NCI-H345 (cell line): Measurements from ENCODE around the gene OR2V2.

ENCODE experiments used
- DNase-seq: peaks from one replicate; lab custom pipeline; 2025; lab: John Stamatoyannopoulos, UW

OR2V2 gene

DNA sequence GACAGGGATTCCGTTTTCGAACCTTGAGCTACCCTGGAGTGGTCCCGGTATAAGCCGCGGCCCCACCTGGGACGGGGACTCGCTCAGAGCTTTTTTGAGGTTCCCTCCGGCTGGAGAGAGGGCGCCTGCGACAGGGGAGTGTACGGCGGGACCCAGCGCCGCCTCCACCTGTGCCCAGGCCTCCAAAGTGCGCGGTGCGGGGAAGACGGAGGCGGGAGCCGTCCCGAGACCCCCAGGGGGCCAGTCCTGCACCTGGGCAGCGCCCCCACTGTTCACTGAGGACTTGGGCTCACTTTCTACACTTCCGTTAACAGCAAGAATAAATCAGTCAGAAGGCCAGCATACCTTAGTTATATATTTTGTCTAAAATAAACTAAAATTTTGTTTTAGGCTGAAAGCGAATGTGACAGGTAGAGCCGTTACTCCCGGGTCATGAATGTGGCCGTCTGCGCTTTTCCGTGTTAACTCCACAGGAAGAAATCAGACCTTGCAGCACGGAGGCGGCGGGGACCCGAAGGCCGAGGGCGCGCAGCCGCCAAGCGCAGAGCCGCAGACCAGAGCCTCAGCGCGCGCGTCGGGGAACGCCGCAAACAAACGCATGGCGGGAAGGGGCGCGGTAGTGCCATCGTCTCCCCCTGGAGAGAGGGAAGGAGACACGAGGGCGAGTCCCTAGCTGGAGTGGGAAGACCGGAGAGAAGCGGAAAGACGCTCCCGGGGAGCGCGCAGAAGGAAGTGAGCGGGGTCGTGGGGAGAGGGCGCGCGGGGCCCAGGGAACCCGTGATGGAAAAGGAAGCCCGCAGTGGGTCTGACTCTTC, 43.5 kb downstream of the OR2V2 start:
- DNase-seq = no peak

DNA sequence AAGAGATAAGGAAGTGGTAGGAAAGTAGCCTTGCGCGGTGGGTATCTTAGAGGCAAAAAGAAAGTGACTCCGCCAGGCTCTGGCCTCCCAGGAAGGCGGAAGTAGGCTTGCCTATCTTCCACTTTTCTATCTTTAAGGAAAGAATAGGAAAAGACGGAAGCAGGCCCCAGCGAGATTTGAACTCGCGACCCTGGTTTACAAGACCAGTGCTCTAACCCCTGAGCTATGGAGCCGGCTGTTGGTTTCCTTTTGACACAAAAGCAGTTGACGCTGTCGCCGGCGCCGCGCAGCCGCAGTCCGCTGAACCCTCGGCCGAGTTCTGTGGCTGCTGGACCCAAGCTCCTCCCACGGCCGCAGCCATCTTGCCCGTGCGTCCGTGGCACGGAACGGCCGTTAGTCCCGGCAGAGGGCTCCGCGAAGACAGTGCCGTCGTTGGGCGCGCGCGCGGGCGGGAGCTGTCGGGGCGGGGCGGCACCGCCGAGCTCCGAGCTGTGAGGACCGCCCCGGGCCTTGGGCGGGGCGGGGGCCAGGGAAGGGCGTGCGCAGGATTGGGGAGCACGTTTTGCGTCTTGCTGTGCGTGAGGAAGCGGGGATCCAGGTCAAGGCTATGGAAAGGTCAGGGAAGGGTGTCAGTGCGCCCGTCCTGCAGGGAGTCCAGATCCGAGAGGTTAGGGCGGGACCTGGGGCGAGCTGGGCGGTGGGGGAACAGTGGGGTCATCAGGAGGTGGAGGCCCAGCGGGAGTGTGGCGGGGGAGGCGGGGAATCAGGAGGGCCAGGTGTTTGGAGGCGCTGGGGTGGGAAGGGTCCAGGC, 44.3 kb downstream of the OR2V2 start:
- DNase-seq = no peak

DNA sequence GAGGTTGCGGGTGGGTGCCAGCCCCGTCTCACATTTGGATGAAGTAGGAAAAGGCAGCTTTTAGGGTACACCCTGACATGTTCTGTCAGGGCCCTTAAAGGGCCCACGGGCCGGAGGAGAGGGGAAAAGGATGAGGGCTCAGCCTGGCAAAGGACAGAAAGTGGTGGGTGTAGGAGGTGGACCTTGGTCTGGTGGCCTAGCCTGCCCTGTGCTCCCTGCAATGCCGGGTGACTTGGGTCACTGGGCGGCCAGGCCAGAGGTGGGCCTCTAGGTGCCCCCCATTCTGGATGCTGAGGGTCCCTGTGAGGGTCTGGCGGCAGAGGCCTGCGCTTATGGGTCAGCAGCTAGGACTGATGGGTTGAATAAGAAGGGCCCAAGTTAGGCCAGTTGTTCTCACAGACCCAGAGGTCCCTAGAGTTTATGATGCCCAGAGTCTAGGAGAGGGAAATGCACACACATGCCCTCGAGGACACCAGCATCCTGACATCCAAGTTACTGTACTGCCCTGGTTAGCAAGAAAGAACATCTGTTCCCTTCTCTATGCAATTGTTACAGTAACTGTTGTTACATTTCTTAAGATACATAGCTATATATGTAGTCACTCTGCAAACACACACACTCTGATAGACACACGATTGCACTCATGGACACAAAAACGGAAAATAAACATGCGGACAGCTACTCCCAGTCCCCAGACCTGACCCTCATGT, 45.1 kb downstream of the OR2V2 start:
- no peak for DNase-seq

DNA sequence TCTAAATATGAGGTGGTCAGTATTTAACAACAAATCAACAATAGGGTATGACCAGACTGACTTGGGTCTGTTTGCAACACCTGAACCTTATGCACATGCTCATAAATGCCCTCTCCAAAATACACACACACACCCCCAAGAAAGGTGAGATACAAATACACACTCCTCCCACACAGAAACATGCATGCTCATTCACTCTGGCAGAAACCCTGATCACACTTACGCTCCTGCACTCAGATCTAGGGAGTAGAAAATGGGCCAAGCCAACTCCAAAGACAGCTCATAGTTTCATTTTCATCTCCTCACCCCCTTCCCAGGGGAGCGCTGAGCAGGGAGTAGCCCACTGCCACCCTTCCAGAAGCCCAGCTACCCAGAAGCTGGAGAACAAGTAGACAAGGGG, 46.3 kb downstream of the OR2V2 start:
- DNase-seq = no peak

DNA sequence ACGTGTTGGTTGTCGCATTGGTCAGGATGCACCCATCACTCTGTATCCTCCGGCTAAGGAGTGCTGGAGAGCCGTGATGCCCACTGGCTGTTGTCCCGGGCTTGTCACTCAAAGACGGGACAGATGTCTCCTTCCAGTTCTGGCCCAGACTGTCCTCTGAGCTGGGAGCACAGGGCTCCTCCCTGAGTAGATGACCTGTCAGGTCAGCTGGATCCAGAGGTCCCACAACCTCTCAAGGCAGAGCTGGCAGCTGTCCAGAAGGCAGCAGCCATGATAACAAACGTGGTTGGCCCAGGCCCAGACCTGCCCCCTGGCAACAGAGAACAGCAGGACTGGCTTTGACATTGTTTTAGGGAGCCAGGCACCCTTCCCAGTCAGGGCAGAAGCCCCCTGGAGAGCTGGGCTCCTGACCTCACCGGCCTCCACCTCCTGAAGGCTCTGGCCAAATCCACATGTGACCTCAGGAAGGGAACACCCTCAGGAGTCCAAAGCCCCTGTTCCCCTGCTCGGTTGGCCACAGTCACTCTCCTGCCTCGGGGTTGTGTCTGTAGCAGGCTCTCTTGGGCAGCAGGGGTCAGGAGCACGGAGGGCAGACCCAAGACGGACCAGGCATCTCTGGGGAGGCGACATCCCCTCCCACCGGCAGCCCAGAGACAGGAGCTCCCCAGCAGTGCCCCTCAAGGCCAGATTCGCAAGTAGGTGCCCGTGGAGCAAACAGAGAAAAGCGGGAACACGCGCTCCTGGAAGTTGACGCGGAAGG, 47.3 kb downstream of the OR2V2 start:
- no peak for DNase-seq

DNA sequence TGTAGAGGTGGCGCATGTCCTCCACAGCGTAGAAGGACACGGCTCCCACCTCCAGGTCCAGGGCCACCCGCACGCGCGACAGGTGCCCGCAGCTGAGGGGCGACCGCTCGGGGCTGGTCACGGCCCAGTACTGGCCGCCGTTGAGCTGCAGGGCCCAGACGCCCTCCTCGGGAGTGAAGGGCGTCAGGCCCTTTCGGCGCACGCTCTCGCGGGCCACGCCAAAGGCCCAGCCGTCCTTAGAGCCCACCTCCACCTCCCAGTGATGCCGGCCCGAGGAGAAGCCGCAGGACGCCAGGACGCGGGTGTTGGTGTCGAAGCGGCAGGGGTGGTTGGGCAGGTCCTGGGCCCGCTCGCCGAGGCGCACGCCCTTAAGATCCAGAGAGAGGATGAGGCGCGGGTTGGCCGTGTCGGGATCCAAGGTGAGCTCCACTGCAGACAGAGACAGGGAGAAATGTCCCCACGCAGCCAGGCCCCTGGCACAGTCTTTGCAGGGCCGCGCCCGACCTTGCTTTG, 47.9 kb downstream of the OR2V2 start:
- DNase-seq = no peak

DNA sequence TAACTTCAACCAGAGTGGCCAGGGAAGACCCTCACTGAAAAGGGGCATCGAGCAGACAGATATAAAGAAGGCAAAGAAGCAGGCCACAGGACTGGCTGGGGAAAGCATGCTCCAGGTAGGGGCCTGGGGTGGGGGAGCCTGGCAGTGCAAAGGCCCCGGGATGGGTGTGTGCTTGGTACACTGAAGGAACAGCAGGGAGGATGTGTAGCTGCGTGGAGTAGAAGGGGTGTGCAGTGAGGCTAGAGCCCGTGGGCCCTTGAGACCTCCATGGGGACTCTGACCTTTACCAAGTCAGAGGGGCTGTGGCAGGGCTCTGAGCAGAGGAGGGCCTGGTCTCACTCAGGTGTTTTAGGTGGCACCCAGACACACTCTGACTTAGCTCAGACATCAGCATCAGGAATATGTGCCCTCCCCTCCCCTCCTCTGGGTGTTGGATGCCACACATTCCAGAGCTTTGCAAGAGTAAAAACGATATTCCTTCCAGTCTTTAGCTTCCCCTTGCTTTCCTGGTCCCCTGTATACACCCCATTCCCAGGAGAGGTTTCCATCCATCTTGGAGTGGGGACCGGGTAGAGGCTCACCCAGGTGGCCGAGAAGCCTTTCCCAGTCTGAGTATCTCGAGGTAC, 50.1 kb downstream of the OR2V2 start:
- no peak for DNase-seq

DNA sequence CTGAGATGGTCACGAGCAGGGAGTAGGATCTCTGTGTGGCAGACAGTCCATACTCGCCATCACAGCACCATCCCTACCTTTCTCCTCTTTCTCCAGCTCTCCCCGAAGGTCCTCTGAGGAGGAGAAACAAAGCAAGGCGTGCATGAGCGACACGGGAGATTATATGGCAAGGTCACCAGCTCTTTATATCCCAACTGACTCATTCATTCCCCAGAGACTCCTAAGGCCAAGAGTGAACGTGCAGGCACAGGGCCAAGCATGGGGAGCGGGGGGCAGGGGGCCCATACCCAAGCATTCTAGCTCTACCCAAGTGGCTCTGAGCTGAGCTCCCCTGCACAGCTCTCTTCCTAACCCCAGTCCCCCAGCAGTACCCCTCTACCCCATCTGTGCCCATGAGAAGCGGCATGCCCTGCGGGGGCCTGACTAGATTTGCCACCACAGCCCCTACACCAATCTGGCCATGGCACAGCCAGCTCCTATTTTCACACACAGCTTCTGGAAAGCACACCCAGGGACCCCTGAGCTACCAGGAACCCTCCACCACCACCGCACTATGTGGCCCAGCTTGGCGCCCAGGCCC, 50.8 kb downstream of the OR2V2 start:
- no peak for DNase-seq

DNA sequence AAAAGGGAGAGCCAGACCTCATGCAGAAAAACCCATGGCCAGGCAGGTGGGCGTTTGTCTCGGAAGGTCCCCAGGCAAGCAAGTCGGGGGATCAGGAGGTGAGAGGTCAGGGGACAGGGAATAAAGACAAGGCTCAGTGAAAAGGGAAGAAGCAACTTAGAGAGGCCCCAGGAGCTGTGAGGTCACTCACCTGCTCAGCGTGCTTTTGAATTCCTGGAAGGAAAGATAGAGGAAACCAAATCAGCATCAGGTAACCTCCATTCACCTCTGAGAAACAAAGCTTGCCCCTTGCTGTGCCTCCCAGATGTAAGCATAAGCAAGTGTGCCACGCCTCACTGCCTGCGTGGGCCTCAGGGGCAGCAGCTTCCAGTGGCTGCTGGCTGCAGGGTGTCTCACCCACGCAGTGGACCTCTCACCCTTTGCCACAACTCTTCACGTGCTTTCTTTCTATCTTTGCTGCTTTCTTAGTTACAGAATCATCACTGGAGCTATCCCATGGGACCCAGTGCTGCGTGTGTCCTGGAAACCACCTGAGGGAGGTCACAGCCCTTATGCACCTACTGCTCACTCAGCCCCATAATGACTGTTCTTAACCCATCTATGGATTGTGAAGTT, 51.6 kb downstream of the OR2V2 start:
- no peak for DNase-seq

DNA sequence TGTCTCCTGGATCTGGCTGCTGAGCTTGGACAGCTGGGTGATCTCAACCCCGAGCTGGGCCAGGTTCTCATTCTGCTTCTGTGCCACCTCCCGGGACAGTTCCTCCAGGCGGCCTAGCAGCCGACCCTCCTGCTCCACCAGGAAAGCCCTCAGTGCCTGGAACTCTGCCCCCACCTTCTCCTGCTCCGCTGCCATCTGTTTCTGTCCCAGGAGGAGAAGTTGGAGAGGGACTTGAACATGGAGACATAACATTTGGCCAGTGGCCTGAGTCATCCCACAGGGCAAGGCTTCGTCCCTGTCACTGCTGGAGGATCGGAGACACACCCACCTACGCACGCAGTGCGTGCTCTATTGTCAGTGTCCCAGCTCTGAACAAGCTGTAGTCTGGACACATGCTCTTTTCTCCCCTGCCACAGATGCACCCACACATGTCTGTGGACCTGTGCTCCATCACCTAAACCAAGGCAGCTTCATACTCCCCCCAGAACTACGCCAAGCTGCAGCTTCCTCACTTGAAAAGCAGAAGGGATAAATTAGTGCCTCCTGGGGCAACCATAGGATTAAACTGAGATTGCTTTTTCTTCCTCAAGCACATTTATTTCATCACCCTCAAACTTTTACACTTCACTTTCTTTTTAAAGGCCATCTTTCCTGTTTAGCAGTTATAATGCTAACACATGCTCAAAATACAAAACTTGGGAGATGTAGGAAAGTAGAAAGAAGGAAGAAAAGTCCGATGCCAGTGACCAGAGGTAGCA, 52.7 kb downstream of the OR2V2 start:
- DNase-seq = no peak

DNA sequence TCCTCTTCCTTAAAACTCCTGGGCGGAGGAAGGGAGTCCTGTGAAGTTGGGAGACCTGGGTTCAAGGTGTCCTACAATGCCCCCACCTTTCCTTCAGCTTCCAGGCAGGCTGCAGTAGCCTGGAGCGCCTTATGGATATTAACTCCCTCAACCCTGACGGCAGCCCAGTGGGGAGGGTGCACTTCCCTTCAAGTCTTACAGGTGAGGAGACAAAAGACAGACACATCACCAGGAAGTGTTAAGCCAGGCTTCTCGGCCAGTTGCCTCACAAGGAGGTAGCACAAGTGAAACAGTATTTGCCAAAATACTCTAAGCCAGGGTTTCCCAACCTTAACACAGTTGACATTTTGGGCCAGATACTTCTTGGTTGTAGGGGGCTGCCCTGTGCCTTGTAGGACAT, 53.4 kb downstream of the OR2V2 start:
- DNase-seq = no peak

DNA sequence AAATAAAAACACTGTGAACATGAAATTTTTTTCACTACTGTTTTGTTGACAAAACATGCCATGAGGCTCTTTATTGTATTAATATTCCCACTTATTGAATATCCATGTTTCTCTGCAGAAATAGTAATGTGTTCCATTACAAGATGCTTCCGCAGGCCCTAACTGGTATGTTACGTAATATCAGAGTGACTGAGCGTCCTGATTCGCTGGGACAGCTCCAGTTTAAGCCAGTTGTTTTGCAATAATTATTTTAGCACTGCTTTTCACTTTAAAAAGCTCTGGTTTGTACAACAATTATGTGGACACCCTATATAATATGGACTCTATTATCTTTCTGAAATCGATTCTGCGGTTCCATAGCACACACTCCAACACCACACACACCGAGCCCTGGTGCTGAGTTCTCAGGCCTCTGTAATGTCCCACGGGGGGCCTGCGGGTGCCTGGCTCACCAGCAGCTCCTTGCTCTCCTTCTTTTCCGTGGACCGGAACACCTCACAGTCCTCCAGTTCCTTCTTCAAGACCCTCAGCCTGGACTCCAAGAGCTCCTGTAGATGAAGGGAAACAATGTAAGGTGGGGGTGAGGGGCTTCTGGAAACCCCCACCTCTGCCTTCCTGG, 55.8 kb downstream of the OR2V2 start:
- no peak for DNase-seq

DNA sequence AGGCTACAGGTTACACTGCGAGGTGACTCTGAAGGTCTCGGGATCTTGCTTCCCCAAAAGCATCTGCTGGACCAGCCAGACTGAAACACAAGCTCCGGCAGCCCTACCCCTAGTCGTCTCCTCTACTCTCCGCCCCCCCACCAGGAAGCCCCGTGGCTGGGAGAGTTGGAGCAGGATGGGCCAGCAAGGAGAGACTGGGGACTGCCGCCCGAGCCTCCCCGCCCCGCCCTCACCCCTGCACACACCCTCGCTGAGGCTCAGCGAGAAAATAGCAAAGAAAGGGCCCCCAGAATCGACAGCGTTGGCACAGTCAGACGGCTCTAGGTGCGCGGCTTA, 56.4 kb downstream of the OR2V2 start:
- no peak for DNase-seq

DNA sequence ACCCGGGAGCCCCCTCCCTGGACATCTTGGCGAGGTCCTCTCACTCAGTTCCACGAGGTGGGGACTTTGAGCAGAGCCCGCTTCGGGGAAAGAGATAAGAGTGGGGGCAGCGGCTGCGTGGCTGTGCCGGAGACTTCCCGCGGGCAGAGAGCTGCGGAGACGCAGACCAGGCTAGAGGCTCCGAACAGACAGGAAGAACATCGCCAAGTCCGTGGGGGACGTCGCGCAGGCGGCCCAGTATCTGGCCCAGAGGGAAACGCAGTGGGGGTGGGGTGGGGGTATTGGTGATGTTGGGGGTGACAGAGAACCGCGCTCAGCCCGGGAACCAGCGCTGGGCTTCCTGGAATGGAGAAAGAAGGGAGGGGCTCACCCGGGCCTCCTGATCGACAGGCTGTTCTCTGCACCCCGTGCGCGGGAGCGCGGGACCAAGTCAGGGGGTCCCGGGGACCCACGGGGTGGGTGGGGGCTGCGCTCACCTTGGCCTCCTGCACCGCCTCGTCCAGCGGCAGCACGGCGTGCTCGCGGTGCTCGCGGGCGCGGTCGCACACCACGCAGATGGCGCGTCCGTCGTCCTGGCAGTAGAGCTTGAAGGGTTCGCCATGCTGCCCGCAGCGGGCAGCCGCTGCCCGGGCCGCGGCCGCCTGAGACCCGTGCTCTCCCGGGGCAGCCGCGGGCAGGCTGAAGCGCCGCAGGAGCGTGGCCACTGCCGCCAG, 56.9 kb downstream of the OR2V2 start:
- DNase-seq = no peak

DNA sequence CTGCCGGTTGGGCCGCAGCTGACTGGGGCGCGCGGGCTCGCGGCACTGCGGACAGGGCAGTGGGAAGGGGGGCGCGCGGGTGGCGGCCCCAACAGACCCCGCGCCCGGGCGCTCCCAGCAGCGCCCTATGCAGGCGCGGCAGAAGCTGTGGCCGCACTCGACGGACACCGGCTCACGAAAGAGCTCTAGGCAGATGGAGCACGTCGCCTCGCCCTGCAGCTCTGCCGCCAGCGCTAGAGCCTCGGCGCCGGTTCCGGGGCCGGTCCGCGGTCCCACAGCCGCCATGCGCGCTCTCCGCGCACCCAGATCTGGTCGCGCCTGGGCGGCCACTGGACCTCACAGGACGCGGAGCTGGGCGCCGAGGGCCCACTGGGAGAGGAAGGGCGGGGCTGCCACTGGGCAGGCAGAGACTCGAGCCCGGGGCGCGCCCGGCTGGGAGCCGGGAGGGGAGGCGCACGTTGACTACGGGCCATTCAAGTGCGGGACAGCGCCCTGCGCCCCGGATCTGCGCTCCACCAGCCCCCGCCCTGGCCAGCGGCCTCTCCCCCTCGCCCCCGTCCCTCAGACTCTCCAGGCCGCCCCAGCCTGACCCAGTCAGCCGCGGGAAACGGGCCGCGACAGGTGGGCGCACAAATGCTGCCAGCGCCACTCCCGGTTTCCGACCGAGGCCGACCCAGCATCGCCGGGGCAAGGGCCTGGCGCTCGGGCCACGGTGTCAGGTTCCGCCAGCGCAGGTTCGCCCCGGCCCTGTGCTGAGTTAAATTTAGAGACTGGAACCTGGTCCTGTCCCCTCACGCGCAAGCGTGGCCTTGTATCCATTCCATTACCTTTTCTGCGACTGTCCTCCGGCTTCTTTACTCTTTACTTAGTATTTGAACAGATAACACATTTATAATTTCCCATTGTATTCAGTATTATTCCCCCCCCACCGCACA, 57.7 kb downstream of the OR2V2 start, which contains the start of gene TRIM7:
Gene TRIM7, minus strand, starts transcription at position 371 of the 935 bp plus-strand sequence. Its CDS starts 86 bp downstream, at position 285.
- no peak for DNase-seq

DNA sequence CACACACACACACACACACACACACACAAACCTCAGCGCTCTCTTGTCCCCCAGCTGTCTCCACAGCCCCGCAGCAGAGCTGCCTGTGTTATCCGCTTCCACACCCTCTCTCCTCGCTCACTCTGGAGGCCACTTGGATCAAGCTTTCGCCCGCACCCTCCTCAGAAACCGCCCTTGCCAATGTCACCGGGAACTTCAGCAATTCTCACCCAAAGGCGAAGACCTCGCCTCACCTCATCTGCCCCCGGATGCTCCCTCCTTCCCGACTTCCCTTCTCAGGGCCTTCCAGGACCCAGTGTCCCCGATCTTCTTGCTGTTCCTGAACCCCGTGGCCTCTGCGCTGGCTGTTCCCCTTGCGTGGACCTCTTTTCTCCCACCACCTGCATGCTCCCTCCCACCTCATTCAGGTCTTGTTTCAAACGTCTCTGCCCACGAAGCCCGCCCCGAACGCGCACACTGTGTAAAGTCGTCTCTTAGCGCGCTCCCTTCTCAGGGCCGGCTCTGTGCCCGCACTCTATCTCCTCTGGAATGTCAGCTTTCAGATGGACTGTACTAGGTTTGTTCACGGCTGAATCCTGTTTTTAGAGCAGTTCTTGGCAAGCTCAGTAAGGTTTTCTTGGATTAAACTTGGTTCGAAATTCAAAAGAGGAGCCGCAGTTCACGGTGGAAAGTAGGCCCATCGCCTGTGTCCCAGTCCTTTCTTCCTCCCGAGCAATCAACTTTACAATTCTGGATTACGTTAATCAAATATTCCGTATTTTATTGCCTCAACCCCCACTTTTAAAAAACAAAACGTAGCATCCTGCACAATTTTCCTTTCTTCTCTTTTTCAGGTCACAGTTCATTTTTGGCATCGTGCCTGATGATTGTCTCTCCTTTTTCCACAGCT, 58.6 kb downstream of the OR2V2 start:
- DNase-seq = no peak
